HepG2 (cell line): ENCODE measurements around the gene PRELID2. TPM values are rescaled to one million over a fixed set of nuclear protein-coding genes. Genes with fewer than 3 reads are reported as not detected.
A peak's percentile ranks its signal among the peaks of the same experiment; 100 is the strongest.

ENCODE experiments used
- ISX ChIP-seq: sonication (generic); formaldehyde crosslinking; conservative IDR thresholded peaks from 2 replicates; pipeline ENCODE4 v1.5.0; 2020; ENCODE audit warnings: missing genetic modification reagents
- MEIS2 ChIP-seq: sonication (generic); formaldehyde crosslinking; IDR thresholded peaks from 2 replicates; pipeline ENCODE4 v1.9.0; 2021; ENCODE audit warnings: mild to moderate bottlenecking, missing genetic modification reagents
- SAFB2 ChIP-seq: sonication (generic); formaldehyde crosslinking; IDR thresholded peaks from 2 replicates; pipeline ENCODE4 v1.5.1; 2020; ENCODE audit warnings: missing genetic modification reagents, low read depth, mild to moderate bottlenecking, borderline replicate concordance
- SNAI1 ChIP-seq: sonication (generic); formaldehyde crosslinking; IDR thresholded peaks from 2 replicates; pipeline ENCODE4 v1.5.0; 2020; ENCODE audit warnings: mild to moderate bottlenecking, missing genetic modification reagents, borderline replicate concordance
- SYNCRIP ChIP-seq: fragments of 200-400 bp; formaldehyde crosslinking; IDR thresholded peaks from 2 replicates; pipeline ENCODE4 v1.6.1; 2018; ENCODE audit warnings: mild to moderate bottlenecking, low read depth, low read length; ENCODE audit not compliant: insufficient read depth
- ZC3H13 ChIP-seq: sonication (generic); formaldehyde crosslinking; IDR thresholded peaks from 2 replicates; pipeline ENCODE4 v1.8.1; 2023; ENCODE audit warnings: mild to moderate bottlenecking, missing genetic modification reagents, moderate library complexity
- ZSCAN12 ChIP-seq: sonication (generic); formaldehyde crosslinking; IDR thresholded peaks from 2 replicates; pipeline ENCODE4 v1.9.0; 2021; ENCODE audit warnings: mild to moderate bottlenecking, missing genetic modification reagents
- polyA plus RNA-seq, 8 experiments: library from polyadenylated mRNA; depleted of rRNA in 3 of 8; stranded (reverse) in 7 of 8; unstranded in 1 of 8; fragments of >200 nt; fragmentation: Illumina TruSeq in 4 of 8; extraction: Trizol in 4 of 8; gene quantifications; 2 replicates each; pipeline versions ENCODE4 v1.2.1 to v1.2.3, GENCODE V29; 2011 to 2016; ENCODE audit warnings: low read depth in 4 of 8, missing spikeins in 1 of 8, mixed read lengths in 1 of 8; ENCODE audit not compliant: insufficient read depth in 1 of 8
- total RNA-seq, 5 experiments: library from RNA; depleted of rRNA; stranded (reverse); fragments of >200 nt; fragmentation: Illumina TruSeq; extraction: Trizol; gene quantifications; 2 replicates each; pipeline ENCODE4 v1.2.3, GENCODE V29; 2016; ENCODE audit warnings: low read depth in 1 of 5
- TF ChIP-seq, protein P1 (sequence below): sonication (generic); formaldehyde crosslinking; IDR thresholded peaks from 2 replicates; pipeline ENCODE4 v1.8.0; 2022; ENCODE audit warnings: missing genetic modification reagents, mild to moderate bottlenecking, moderate library complexity, borderline replicate concordance
- TF ChIP-seq, protein P2 (sequence below): sonication (generic); formaldehyde crosslinking; conservative IDR thresholded peaks from 2 replicates; pipeline ENCODE4 v1.4.0; 2020; ENCODE audit warnings: missing genetic modification reagents
- TF ChIP-seq, protein P3 (sequence below): sonication (generic); formaldehyde crosslinking; IDR thresholded peaks from 2 replicates; pipeline ENCODE4 v1.4.0; 2020; ENCODE audit warnings: missing genetic modification reagents; ENCODE audit errors: not compliant biosample characterization
- TF ChIP-seq, protein P4 (sequence below): sonication (generic); formaldehyde crosslinking; IDR thresholded peaks from 2 replicates; pipeline ENCODE4 v1.4.0; 2020; ENCODE audit warnings: missing genetic modification reagents, borderline replicate concordance
- TF ChIP-seq, protein P5 (sequence below): IDR thresholded peaks from 2 replicates; pipeline ENCODE4 v1.6.1; 2016; ENCODE audit warnings: low read depth
- TF ChIP-seq, protein P6 (sequence below): sonication (generic); formaldehyde crosslinking; IDR thresholded peaks from 2 replicates; pipeline ENCODE4 v1.5.0; 2020; ENCODE audit warnings: missing genetic modification reagents

PRELID2 gene
- total and polyA plus RNA-seq, 2 of the 13 experiments (the other 11 are each of a cell fraction or from before 2014, with no cell fraction given), result 10.0 to 22.9 TPM

DNA sequence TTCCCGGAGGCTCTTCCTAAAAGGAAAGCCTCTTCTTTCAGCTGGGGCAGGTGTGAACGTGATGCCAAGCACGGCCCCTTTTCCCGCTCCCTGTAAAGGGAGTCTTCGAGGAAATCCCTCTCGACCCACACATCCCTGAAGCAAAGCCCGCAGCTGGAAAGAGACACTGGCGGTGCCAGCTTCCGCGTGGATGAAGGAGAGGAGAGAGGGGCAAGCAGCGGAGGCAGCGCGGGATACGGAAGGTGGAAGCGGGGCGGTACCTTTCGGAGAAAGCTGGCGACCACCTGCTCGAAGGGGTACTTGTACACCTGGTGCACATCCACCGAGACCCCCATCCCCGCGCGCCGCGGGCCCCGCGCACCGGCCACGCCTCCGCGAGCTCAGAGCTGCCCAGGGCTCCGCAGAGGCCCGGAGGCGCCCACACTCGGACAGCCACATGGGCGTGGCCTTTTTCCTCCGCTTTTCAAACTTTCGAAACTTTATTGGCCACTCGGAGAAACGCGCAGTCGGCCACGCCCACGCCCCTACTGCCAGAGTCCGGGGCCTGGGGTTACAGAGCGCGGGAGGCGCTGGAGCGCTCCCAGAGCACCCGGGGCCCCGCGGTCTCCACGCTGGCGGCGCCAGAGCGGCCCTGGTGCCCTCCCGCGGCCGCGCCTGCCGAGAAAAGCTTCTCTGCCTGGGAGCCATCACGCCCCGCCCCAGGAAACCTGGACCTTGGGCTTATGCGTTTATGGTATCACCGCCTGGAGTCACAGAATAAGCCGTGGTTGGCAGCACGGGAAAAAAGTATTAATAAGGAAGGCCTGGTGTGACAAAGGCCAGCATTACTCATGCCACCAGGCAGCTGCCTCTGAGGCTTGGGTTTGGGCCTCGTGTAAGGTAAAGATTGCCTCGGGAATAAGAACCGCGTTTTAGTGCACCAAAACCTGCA, at the start of gene PRELID2 (continued):
- TF ChIP-seq, protein P1, sequence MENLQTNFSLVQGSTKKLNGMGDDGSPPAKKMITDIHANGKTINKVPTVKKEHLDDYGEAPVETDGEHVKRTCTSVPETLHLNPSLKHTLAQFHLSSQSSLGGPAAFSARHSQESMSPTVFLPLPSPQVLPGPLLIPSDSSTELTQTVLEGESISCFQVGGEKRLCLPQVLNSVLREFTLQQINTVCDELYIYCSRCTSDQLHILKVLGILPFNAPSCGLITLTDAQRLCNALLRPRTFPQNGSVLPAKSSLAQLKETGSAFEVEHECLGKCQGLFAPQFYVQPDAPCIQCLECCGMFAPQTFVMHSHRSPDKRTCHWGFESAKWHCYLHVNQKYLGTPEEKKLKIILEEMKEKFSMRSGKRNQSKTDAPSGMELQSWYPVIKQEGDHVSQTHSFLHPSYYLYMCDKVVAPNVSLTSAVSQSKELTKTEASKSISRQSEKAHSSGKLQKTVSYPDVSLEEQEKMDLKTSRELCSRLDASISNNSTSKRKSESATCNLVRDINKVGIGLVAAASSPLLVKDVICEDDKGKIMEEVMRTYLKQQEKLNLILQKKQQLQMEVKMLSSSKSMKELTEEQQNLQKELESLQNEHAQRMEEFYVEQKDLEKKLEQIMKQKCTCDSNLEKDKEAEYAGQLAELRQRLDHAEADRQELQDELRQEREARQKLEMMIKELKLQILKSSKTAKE (CRISPR knock-in tag), result no peak
- TF ChIP-seq, protein P2, sequence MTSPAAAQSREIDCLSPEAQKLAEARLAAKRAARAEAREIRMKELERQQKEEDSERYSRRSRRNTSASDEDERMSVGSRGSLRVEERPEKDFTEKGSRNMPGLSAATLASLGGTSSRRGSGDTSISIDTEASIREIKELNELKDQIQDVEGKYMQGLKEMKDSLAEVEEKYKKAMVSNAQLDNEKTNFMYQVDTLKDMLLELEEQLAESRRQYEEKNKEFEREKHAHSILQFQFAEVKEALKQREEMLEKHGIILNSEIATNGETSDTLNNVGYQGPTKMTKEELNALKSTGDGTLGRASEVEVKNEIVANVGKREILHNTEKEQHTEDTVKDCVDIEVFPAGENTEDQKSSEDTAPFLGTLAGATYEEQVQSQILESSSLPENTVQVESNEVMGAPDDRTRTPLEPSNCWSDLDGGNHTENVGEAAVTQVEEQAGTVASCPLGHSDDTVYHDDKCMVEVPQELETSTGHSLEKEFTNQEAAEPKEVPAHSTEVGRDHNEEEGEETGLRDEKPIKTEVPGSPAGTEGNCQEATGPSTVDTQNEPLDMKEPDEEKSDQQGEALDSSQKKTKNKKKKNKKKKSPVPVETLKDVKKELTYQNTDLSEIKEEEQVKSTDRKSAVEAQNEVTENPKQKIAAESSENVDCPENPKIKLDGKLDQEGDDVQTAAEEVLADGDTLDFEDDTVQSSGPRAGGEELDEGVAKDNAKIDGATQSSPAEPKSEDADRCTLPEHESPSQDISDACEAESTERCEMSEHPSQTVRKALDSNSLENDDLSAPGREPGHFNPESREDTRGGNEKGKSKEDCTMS (CRISPR knock-in tag), result no peak
- no peak for TF ChIP-seq SNAI1
- peak; percentile 15 for TF ChIP-seq ZSCAN12
- TF ChIP-seq, protein P3, sequence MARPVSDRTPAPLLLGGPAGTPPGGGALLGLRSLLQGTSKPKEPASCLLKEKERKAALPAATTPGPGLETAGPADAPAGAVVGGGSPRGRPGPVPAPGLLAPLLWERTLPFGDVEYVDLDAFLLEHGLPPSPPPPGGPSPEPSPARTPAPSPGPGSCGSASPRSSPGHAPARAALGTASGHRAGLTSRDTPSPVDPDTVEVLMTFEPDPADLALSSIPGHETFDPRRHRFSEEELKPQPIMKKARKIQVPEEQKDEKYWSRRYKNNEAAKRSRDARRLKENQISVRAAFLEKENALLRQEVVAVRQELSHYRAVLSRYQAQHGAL (CRISPR knock-in tag), result peak; percentile 16
- TF ChIP-seq, protein P4, sequence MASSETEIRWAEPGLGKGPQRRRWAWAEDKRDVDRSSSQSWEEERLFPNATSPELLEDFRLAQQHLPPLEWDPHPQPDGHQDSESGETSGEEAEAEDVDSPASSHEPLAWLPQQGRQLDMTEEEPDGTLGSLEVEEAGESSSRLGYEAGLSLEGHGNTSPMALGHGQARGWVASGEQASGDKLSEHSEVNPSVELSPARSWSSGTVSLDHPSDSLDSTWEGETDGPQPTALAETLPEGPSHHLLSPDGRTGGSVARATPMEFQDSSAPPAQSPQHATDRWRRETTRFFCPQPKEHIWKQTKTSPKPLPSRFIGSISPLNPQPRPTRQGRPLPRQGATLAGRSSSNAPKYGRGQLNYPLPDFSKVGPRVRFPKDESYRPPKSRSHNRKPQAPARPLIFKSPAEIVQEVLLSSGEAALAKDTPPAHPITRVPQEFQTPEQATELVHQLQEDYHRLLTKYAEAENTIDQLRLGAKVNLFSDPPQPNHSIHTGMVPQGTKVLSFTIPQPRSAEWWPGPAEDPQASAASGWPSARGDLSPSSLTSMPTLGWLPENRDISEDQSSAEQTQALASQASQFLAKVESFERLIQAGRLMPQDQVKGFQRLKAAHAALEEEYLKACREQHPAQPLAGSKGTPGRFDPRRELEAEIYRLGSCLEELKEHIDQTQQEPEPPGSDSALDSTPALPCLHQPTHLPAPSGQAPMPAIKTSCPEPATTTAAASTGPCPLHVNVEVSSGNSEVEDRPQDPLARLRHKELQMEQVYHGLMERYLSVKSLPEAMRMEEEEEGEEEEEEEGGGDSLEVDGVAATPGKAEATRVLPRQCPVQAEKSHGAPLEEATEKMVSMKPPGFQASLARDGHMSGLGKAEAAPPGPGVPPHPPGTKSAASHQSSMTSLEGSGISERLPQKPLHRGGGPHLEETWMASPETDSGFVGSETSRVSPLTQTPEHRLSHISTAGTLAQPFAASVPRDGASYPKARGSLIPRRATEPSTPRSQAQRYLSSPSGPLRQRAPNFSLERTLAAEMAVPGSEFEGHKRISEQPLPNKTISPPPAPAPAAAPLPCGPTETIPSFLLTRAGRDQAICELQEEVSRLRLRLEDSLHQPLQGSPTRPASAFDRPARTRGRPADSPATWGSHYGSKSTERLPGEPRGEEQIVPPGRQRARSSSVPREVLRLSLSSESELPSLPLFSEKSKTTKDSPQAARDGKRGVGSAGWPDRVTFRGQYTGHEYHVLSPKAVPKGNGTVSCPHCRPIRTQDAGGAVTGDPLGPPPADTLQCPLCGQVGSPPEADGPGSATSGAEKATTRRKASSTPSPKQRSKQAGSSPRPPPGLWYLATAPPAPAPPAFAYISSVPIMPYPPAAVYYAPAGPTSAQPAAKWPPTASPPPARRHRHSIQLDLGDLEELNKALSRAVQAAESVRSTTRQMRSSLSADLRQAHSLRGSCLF (CRISPR knock-in tag), result no peak
- TF ChIP-seq, protein P5, sequence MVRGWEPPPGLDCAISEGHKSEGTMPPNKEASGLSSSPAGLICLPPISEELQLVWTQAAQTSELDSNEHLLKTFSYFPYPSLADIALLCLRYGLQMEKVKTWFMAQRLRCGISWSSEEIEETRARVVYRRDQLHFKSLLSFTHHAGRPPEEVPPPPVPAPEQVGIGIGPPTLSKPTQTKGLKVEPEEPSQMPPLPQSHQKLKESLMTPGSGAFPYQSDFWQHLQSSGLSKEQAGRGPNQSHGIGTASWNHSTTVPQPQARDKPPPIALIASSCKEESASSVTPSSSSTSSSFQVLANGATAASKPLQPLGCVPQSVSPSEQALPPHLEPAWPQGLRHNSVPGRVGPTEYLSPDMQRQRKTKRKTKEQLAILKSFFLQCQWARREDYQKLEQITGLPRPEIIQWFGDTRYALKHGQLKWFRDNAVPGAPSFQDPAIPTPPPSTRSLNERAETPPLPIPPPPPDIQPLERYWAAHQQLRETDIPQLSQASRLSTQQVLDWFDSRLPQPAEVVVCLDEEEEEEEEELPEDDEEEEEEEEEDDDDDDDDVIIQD, result peak; percentile 72; the same call in 1 of the 2 replicates
- TF ChIP-seq MEIS2 (CRISPR knock-in tag), result no peak; the same call in 1 of the 2 replicates
- no peak for TF ChIP-seq ISX (CRISPR knock-in tag)
- no peak; the same call in 1 of the 2 replicates for TF ChIP-seq ZC3H13 (CRISPR knock-in tag)
- TF ChIP-seq SYNCRIP, result no peak
- TF ChIP-seq SAFB2 (CRISPR knock-in tag), result no peak; the same call in 1 of the 2 replicates
- TF ChIP-seq, protein P6, sequence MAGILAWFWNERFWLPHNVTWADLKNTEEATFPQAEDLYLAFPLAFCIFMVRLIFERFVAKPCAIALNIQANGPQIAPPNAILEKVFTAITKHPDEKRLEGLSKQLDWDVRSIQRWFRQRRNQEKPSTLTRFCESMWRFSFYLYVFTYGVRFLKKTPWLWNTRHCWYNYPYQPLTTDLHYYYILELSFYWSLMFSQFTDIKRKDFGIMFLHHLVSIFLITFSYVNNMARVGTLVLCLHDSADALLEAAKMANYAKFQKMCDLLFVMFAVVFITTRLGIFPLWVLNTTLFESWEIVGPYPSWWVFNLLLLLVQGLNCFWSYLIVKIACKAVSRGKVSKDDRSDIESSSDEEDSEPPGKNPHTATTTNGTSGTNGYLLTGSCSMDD (CRISPR knock-in tag), result no peak
